ENCODE results near the gene TSPOAP1. TPM values are rescaled to one million over a fixed set of nuclear protein-coding genes. Genes with fewer than 3 reads are reported as not detected.

TSPOAP1 gene
- total RNA-seq, 1 donor from 2014 or later, result 0.05 TPM

- no peaks in the 10 kb centered on the region for H3K9me3 Mint-ChIP-seq (ENCODE audit: unreplicated experiment)
- no peaks in the 10 kb centered on the region for H3K4me1 Mint-ChIP-seq (ENCODE audit: unreplicated experiment)
- DNase-seq (ENCODE audit: extremely low spot score, unreplicated experiment), result peak; percentile 53
- peaks cover 14% of the 10 kb centered on the region for H3K27me3 Mint-ChIP-seq (ENCODE audit: unreplicated experiment)
- no peak overlapping the region for H3K4me3 Mint-ChIP-seq (ENCODE audit: unreplicated experiment)
- TF ChIP-seq, protein P1, sequence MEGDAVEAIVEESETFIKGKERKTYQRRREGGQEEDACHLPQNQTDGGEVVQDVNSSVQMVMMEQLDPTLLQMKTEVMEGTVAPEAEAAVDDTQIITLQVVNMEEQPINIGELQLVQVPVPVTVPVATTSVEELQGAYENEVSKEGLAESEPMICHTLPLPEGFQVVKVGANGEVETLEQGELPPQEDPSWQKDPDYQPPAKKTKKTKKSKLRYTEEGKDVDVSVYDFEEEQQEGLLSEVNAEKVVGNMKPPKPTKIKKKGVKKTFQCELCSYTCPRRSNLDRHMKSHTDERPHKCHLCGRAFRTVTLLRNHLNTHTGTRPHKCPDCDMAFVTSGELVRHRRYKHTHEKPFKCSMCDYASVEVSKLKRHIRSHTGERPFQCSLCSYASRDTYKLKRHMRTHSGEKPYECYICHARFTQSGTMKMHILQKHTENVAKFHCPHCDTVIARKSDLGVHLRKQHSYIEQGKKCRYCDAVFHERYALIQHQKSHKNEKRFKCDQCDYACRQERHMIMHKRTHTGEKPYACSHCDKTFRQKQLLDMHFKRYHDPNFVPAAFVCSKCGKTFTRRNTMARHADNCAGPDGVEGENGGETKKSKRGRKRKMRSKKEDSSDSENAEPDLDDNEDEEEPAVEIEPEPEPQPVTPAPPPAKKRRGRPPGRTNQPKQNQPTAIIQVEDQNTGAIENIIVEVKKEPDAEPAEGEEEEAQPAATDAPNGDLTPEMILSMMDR (IDR thresholded peaks at IDR 0.05), result no peak
- H3K27ac Mint-ChIP-seq (ENCODE audit: unreplicated experiment), result no peak overlapping the region
- no peaks in the 10 kb centered on the region for H3K36me3 Mint-ChIP-seq (ENCODE audit: unreplicated experiment)
Observed at GRCh38 chr17:58269557-58270291, 58.9 kb downstream of the TSPOAP1 start.

DNA sequence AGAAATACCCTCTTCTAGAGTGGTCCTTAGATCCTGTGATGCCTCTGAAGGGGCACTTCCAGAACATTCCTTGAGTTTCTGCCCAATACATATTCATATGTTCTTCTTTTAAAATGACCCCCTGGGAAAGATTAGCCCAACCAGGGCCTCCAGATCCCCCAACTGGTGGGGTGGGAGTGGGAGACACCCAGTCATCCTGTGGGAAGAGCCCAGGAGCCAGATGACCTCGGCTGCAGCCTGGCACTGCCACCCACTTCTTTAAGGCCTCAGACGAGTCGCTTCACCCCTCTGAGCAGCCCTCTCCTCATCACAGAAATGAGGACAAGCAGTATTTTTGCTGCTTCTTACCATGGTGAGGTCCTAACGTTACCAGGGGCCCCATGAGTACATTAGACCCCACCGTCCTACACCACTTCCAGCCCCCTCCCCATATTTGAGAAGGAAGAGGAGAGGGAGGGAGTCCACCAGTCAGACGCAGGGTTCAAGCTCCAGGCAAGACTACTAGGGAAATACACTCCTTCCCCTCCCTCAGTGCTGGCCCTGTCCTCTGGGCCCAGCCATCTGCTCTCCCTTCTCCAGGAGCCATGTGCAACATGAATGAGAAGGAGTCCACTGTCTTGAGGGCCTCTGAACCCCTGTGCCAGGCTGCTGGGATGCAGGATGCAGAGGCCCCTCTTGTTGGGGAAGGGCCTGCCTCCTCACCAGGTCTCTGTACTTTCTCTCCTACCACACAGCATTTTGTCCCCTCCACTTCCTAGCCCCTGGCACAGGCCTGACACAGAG lies 59.6 kb downstream of the TSPOAP1 start:
- TF ChIP-seq, protein P1 (IDR thresholded peaks at IDR 0.05), result no peak
- no peak overlapping the region for H3K27ac Mint-ChIP-seq (ENCODE audit: unreplicated experiment)
- DNase-seq (ENCODE audit: extremely low spot score, unreplicated experiment), result peak; percentile 77
- no peaks in the 10 kb centered on the region for H3K9me3 Mint-ChIP-seq (ENCODE audit: unreplicated experiment)
- H3K4me1 Mint-ChIP-seq (ENCODE audit: unreplicated experiment), result no peaks in the 10 kb centered on the region
- H3K27me3 Mint-ChIP-seq (ENCODE audit: unreplicated experiment), result peaks cover 20% of the 10 kb centered on the region
- no peak overlapping the region for H3K4me3 Mint-ChIP-seq (ENCODE audit: unreplicated experiment)
- no peaks in the 10 kb centered on the region for H3K36me3 Mint-ChIP-seq (ENCODE audit: unreplicated experiment)

- DNase-seq (ENCODE audit: extremely low spot score, unreplicated experiment), result peak; percentile 63
- Mint-ChIP-seq H3K4me1 (ENCODE audit: unreplicated experiment) (no peaks in the 10 kb centered on the region), H3K9me3 (ENCODE audit: unreplicated experiment) (no peaks in the 10 kb centered on the region), H3K36me3 (ENCODE audit: unreplicated experiment) (no peaks in the 10 kb centered on the region), H3K27me3 (ENCODE audit: unreplicated experiment) (peaks cover 23% of the 10 kb centered on the region), H3K4me3 (ENCODE audit: unreplicated experiment) (no peak overlapping the region), H3K27ac (ENCODE audit: unreplicated experiment) (no peak overlapping the region)
- TF ChIP-seq, protein P1 (IDR thresholded peaks at IDR 0.05), result no peak
Observed at GRCh38 chr17:58268326-58268725, 60.3 kb downstream of the TSPOAP1 start.

- Mint-ChIP-seq H3K4me3 (ENCODE audit: unreplicated experiment) (no peak overlapping the region), H3K27ac (ENCODE audit: unreplicated experiment) (no peak overlapping the region), H3K36me3 (ENCODE audit: unreplicated experiment) (no peaks in the 10 kb centered on the region), H3K27me3 (ENCODE audit: unreplicated experiment) (peaks cover 30% of the 10 kb centered on the region), H3K4me1 (ENCODE audit: unreplicated experiment) (no peaks in the 10 kb centered on the region), H3K9me3 (ENCODE audit: unreplicated experiment) (no peaks in the 10 kb centered on the region)
- peak; percentile 72 for DNase-seq (ENCODE audit: extremely low spot score, unreplicated experiment)
- TF ChIP-seq, protein P1 (IDR thresholded peaks at IDR 0.05), result no peak
Observed at GRCh38 chr17:58267347-58268324, 61.0 kb downstream of the TSPOAP1 start.
